ENCODE results near the gene RPS3A. TPM values are rescaled to one million over a fixed set of nuclear protein-coding genes. Genes with fewer than 3 reads are reported as not detected.

Gene RPS3A
- total and polyA plus RNA-seq, 9 of the 15 experiments (the other 6 are each of a cell fraction or from before 2014, with no cell fraction given), result 2,102 to 5,488 (median 3,554) TPM

GRCh38 chr4:151099229-151099975, at the start of gene RPS3A (continued):
- TF ChIP-seq THAP12 (CRISPR knock-in tag; IDR thresholded peaks at IDR 0.05) (peak; percentile 100), FOXJ2 (tag; IDR thresholded peaks at IDR 0.05) (no peak), E2F6 (IDR thresholded peaks at IDR 0.05; ENCODE audit: borderline replicate concordance in 1 of 2, extremely low read depth in 1 of 2, insufficient read depth in 1 of 2, insufficient read length in 1 of 2, low read depth in 1 of 2, low read length in 1 of 2, poor library complexity in 1 of 2, severe bottlenecking in 1 of 2) (peak; percentile 43 to 51), CHD2 (IDR thresholded peaks at IDR 0.05; ENCODE audit: low read depth, low read length) (peak; percentile 96), MTA2 (IDR thresholded peaks at IDR 0.05; ENCODE audit: low read depth) (peak; percentile 73), NONO (IDR thresholded peaks at IDR 0.05; ENCODE audit: low read depth in 2 of 2, low read length in 1 of 2) (peak in 1 of 2 experiments; percentile 75; a peak in 2 of 4 replicates), SREBF1 (IDR thresholded peaks at IDR 0.05; ENCODE audit: borderline replicate concordance, low read depth, low read length) (no peak), SRF (CRISPR knock-in tag; IDR thresholded peaks at IDR 0.05) (peak in 1 of 2 experiments; percentile 51; a peak in 1 of 4 replicates), KDM4B (IDR thresholded peaks at IDR 0.05; ENCODE audit: borderline replicate concordance in 2 of 2, low read depth in 1 of 2) (peak in 1 of 2 experiments; percentile 93; a peak in 3 of 4 replicates), CREB1 (IDR thresholded peaks at IDR 0.05) (peak; percentile 84), CREB1 (CRISPR knock-in tag; IDR thresholded peaks at IDR 0.05) (peak; percentile 90), SPI1 (IDR thresholded peaks at IDR 0.05; ENCODE audit: borderline replicate concordance, low read depth, low read length) (peak; percentile 81; the same call in 1 of the 2 replicates), MEF2A (IDR thresholded peaks at IDR 0.05; ENCODE audit: control insufficient read depth, low read depth, low read length) (0 out of 2 replicates have a peak, but pooled peaks have one; percentile 45), ZNF778 (CRISPR knock-in tag; IDR thresholded peaks at IDR 0.05) (no peak), THAP7 (CRISPR knock-in tag; IDR thresholded peaks at IDR 0.05) (peak; percentile 77; the same call in 1 of the 2 replicates), TEAD1 (CRISPR knock-in tag; IDR thresholded peaks at IDR 0.05) (peak; percentile 79 to 99; a peak in 3 of 4 replicates), U2AF1 (optimal IDR thresholded peaks at IDR 0.05; ENCODE audit: low read depth, low read length) (peak; percentile 73)
- TF ChIP-seq, protein P1, sequence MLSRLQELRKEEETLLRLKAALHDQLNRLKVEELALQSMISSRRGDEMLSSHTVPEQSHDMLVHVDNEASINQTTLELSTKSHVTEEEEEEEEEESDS (CRISPR knock-in tag; IDR thresholded peaks at IDR 0.05), result no peak
- TF ChIP-seq, protein P2, sequence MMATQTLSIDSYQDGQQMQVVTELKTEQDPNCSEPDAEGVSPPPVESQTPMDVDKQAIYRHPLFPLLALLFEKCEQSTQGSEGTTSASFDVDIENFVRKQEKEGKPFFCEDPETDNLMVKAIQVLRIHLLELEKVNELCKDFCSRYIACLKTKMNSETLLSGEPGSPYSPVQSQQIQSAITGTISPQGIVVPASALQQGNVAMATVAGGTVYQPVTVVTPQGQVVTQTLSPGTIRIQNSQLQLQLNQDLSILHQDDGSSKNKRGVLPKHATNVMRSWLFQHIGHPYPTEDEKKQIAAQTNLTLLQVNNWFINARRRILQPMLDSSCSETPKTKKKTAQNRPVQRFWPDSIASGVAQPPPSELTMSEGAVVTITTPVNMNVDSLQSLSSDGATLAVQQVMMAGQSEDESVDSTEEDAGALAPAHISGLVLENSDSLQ (IDR thresholded peaks at IDR 0.05), result peak; percentile 60
